Measurements from ENCODE around the gene OBP2B.

The OBP2B gene

GRCh38 chr9:133202688-133203453 lies 6.2 kb downstream of the OBP2B start:
- Mint-ChIP-seq H3K9me3 (no peaks in the 10 kb centered on the region), H3K4me3 (no peak overlapping the region)

GRCh38 chr9:133202145-133202513 lies 6.9 kb downstream of the OBP2B start:
- H3K4me1 Mint-ChIP-seq (ENCODE audit: low read depth), result no peaks in the 10 kb centered on the region
- H3K27ac Mint-ChIP-seq, result no peak overlapping the region
- peaks cover 18% of the 10 kb centered on the region for H3K27me3 Mint-ChIP-seq
- H3K9me3 Mint-ChIP-seq, result no peaks in the 10 kb centered on the region
- H3K4me3 Mint-ChIP-seq, result no peak overlapping the region
- no peaks in the 10 kb centered on the region for H3K36me3 Mint-ChIP-seq (ENCODE audit: low read depth)

More at GRCh38 chr9:133202688-133203453, 6.2 kb downstream of the OBP2B start:
- Mint-ChIP-seq H3K4me1 (ENCODE audit: low read depth) (no peaks in the 10 kb centered on the region), H3K27ac (no peak overlapping the region), H3K27me3 (peaks cover 18% of the 10 kb centered on the region), H3K36me3 (ENCODE audit: low read depth) (no peaks in the 10 kb centered on the region)

GRCh38 chr9:133201424-133202144 lies 7.5 kb downstream of the OBP2B start:
- no peaks in the 10 kb centered on the region for H3K9me3 Mint-ChIP-seq
- no peaks in the 10 kb centered on the region for H3K4me1 Mint-ChIP-seq (ENCODE audit: low read depth)
- no peak overlapping the region for H3K4me3 Mint-ChIP-seq
- H3K36me3 Mint-ChIP-seq (ENCODE audit: low read depth), result no peaks in the 10 kb centered on the region
- peaks cover 18% of the 10 kb centered on the region for H3K27me3 Mint-ChIP-seq
- no peak overlapping the region for H3K27ac Mint-ChIP-seq

- Mint-ChIP-seq H3K4me1 (ENCODE audit: low read depth) (no peaks in the 10 kb centered on the region), H3K27ac (no peak overlapping the region), H3K27me3 (peaks cover 18% of the 10 kb centered on the region), H3K4me3 (no peak overlapping the region), H3K36me3 (ENCODE audit: low read depth) (no peaks in the 10 kb centered on the region), H3K9me3 (no peaks in the 10 kb centered on the region)
Measured at GRCh38 chr9:133200631-133201030, 8.4 kb downstream of the OBP2B start.

- no peaks in the 10 kb centered on the region for H3K36me3 Mint-ChIP-seq (ENCODE audit: low read depth)
- H3K4me1 Mint-ChIP-seq (ENCODE audit: low read depth), result no peaks in the 10 kb centered on the region
- peak overlapping the region; percentile 58 for H3K4me3 Mint-ChIP-seq
- peaks cover 26% of the 10 kb centered on the region for H3K27me3 Mint-ChIP-seq
- no peaks in the 10 kb centered on the region for H3K9me3 Mint-ChIP-seq
- peak overlapping the region; percentile 7 for H3K27ac Mint-ChIP-seq
Measured at GRCh38 chr9:133199648-133200321, 9.3 kb downstream of the OBP2B start.

GRCh38 chr9:133195029-133195428 lies 14.0 kb downstream of the OBP2B start:
- H3K4me1 Mint-ChIP-seq (ENCODE audit: low read depth), result no peaks in the 10 kb centered on the region
- no peaks in the 10 kb centered on the region for H3K36me3 Mint-ChIP-seq (ENCODE audit: low read depth)
- H3K9me3 Mint-ChIP-seq, result no peaks in the 10 kb centered on the region
- peaks cover 33% of the 10 kb centered on the region for H3K27me3 Mint-ChIP-seq
- no peak overlapping the region for H3K27ac Mint-ChIP-seq
- no peak overlapping the region for H3K4me3 Mint-ChIP-seq

GRCh38 chr9:133194597-133194996 lies 14.5 kb downstream of the OBP2B start:
- H3K4me1 Mint-ChIP-seq (ENCODE audit: low read depth), result no peaks in the 10 kb centered on the region
- H3K4me3 Mint-ChIP-seq, result no peak overlapping the region
- no peak overlapping the region for H3K27ac Mint-ChIP-seq
- peaks cover 31% of the 10 kb centered on the region for H3K27me3 Mint-ChIP-seq
- no peaks in the 10 kb centered on the region for H3K9me3 Mint-ChIP-seq
- no peaks in the 10 kb centered on the region for H3K36me3 Mint-ChIP-seq (ENCODE audit: low read depth)

GRCh38 chr9:133191989-133192388 lies 17.1 kb downstream of the OBP2B start:
- H3K36me3 Mint-ChIP-seq (ENCODE audit: low read depth), result no peaks in the 10 kb centered on the region
- no peak overlapping the region for H3K4me3 Mint-ChIP-seq

GRCh38 chr9:133189826-133190225 lies 19.2 kb downstream of the OBP2B start:
- no peaks in the 10 kb centered on the region for H3K36me3 Mint-ChIP-seq (ENCODE audit: low read depth)
- peaks cover 40% of the 10 kb centered on the region for H3K27me3 Mint-ChIP-seq
- H3K9me3 Mint-ChIP-seq, result no peaks in the 10 kb centered on the region
- no peak overlapping the region for H3K4me3 Mint-ChIP-seq
- no peak overlapping the region for H3K27ac Mint-ChIP-seq
- H3K4me1 Mint-ChIP-seq (ENCODE audit: low read depth), result peaks cover 9% of the 10 kb centered on the region

More at GRCh38 chr9:133191989-133192388, 17.1 kb downstream of the OBP2B start:
- Mint-ChIP-seq H3K9me3 (no peaks in the 10 kb centered on the region), H3K4me1 (ENCODE audit: low read depth) (no peaks in the 10 kb centered on the region), H3K27ac (no peak overlapping the region), H3K27me3 (peaks cover 42% of the 10 kb centered on the region)

- H3K4me3 Mint-ChIP-seq, result no peak overlapping the region
- H3K27ac Mint-ChIP-seq, result no peak overlapping the region
Measured at GRCh38 chr9:133188843-133189180, 20.2 kb downstream of the OBP2B start.

GRCh38 chr9:133188006-133188842 lies 20.8 kb downstream of the OBP2B start:
- Mint-ChIP-seq H3K9me3 (no peaks in the 10 kb centered on the region), H3K4me3 (no peak overlapping the region), H3K27ac (no peak overlapping the region), H3K4me1 (ENCODE audit: low read depth) (peaks cover 23% of the 10 kb centered on the region), H3K27me3 (peaks cover 38% of the 10 kb centered on the region), H3K36me3 (ENCODE audit: low read depth) (no peaks in the 10 kb centered on the region)

More at GRCh38 chr9:133188843-133189180, 20.2 kb downstream of the OBP2B start:
- Mint-ChIP-seq H3K27me3 (peaks cover 39% of the 10 kb centered on the region), H3K9me3 (no peaks in the 10 kb centered on the region), H3K4me1 (ENCODE audit: low read depth) (peaks cover 18% of the 10 kb centered on the region), H3K36me3 (ENCODE audit: low read depth) (no peaks in the 10 kb centered on the region)

GRCh38 chr9:133187561-133188005 lies 21.5 kb downstream of the OBP2B start:
- H3K27me3 Mint-ChIP-seq, result peaks cover 40% of the 10 kb centered on the region
- no peak overlapping the region for H3K4me3 Mint-ChIP-seq
- no peaks in the 10 kb centered on the region for H3K9me3 Mint-ChIP-seq
- H3K4me1 Mint-ChIP-seq (ENCODE audit: low read depth), result peaks cover 29% of the 10 kb centered on the region
- H3K27ac Mint-ChIP-seq, result no peak overlapping the region
- no peaks in the 10 kb centered on the region for H3K36me3 Mint-ChIP-seq (ENCODE audit: low read depth)

GRCh38 chr9:133186736-133187135 lies 22.3 kb downstream of the OBP2B start:
- Mint-ChIP-seq H3K9me3 (no peaks in the 10 kb centered on the region), H3K36me3 (ENCODE audit: low read depth) (no peaks in the 10 kb centered on the region), H3K4me1 (ENCODE audit: low read depth) (peaks cover 29% of the 10 kb centered on the region), H3K4me3 (no peak overlapping the region), H3K27ac (no peak overlapping the region), H3K27me3 (peaks cover 42% of the 10 kb centered on the region)

GRCh38 chr9:133184971-133185370 lies 24.1 kb downstream of the OBP2B start:
- Mint-ChIP-seq H3K27ac (peak overlapping the region; percentile 59), H3K4me1 (ENCODE audit: low read depth) (peaks cover 29% of the 10 kb centered on the region), H3K27me3 (peaks cover 46% of the 10 kb centered on the region), H3K36me3 (ENCODE audit: low read depth) (no peaks in the 10 kb centered on the region), H3K4me3 (peak overlapping the region; percentile 31), H3K9me3 (no peaks in the 10 kb centered on the region)

Measured in stimulated activated naive CD8-positive, alpha-beta T cell treated with anti-CD3 and anti-CD28 coated beads, Interleukin-15, Interleukin-2, amounts not matched to agents 100 ng/mL and 50 ng/mL, for 24 hours (primary cell).